Thyroid gland (tissue), 4 donors: Measurements from ENCODE around the gene DIS3L2.

ENCODE experiments used
- CTCF ChIP-seq, 6 experiments: fragments of 200-600 bp in 3 of 6; fragments of 450-650 bp in 3 of 6; sonication (generic) in 3 of 6; IDR thresholded peaks; one replicate each; pipeline ENCODE4 v1.5.1; 2016 to 2019; ENCODE audit warnings: antibody characterized with exemption in 6 of 6, mild to moderate bottlenecking in 2 of 6, inconsistent platforms in 1 of 6, moderate library complexity in 1 of 6
- POLR2A ChIP-seq, 2 donors: fragments of 450-650 bp; IDR thresholded peaks; one replicate each; pipeline ENCODE4 v1.6.1; 2017; ENCODE audit warnings: antibody characterized with exemption in 2 of 2, mild to moderate bottlenecking in 2 of 2, moderate library complexity in 1 of 2

- no peak for TF ChIP-seq CTCF (IDR thresholded peaks at IDR 0.05)
- TF ChIP-seq POLR2A (IDR thresholded peaks at IDR 0.05) = no peak
Observed at GRCh38 chr2:232008907-232009638, 47.6 kb downstream of the DIS3L2 start.
